Suppressor macrophage treated with lipopolysaccharide for 1 hour (primary cell): ENCODE data around the gene NEXMIF.
"Not testable (repeated sequence)": the region's sequence is repeated elsewhere in the genome, so short reads cannot be mapped to it uniquely, and the experiment has no call there.

ENCODE experiments used
- DNase-seq, 3 donors: peaks; one replicate each; pipeline ENCODE4 v3.0.0-alpha.2; 2020 to 2022

The NEXMIF gene

DNA sequence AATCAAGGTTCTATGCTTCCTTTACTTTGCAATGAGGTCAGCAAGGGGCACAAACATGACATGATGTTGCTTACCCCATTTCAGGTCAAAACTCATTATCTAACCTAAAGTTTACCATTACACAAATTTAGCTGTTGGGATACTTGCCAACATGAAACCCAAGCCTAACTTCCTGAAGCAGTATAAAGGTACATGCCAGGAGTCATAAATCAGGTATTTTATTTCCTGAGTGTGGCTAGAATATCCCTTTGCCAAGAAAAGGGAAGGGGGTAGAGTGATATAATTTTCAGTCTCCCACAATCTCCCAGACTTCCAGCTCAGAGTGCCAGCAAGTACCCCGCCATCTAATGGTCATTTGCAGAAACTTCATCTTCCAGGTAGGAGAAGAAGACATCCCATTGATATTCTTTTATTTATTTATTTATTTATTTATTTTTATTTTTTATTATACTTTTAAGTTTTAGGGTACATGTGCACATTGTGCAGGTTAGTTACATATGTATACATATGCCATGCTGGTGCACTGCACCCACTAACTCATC is 136.6 kb downstream of the NEXMIF start:
- DNase-seq = no peak

DNA sequence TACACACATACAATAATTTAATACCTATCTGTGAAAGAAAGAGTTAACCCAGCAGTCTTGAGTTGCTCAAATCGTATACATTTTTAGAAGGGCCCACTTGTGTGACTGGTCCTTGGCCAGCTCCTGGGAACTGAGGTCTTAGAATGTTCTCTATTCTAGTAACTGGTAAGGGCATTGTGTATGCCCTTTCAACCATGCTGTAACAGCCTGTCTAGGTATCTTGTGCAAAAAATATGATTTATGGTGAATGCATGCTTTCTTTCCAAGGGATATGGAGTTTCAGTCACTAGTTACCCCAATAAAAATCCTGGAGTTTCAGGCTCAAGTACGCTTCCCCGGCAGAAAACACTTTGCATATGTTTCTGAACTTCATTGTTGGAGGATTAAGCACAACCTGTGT is 140.6 kb downstream of the NEXMIF start:
- no peak for DNase-seq

DNA sequence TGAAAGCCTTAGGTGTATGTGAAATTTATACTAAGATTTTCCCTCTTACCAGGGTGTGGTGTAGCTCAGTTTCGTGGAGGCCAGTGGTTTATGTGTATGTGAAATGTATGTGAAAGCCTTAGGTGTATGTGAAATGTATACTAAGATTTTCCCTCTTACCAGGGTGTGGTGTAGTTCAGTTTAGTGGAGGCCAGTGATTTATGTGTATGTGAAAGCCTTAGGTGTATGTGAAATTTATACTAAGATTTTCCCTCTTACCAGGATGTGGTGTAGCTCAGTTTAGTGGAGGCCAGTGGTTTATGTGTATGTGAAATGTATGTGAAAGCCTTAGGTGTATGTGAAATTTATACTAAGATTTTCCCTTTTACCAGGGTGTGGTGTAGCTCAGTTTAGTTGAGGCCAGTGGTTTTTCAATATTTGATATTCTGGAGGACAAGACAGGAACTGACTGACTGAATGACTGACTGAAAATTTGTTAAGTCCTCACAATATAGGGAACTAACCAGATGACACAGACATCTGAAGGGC is 143.7 kb downstream of the NEXMIF start:
- no peak for DNase-seq

DNA sequence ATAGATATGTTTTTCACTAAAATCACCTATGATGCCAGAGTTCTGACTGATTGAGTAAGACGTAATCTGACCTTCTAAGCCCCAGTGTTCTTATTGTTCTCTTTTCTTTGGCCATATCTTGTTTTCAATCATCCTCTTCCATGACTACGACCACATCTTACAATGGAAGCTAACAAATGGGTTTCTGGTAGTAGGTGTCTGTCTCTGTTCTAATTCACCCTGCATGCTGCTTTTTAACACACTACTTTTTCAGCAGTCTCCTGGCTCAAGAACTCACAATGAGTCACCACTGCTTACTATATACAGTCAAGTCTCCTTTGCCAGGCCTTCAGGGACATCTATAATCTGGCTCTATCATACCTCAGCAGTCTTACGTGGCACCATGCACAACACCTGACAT is 146.1 kb downstream of the NEXMIF start:
- no peak for DNase-seq

DNA sequence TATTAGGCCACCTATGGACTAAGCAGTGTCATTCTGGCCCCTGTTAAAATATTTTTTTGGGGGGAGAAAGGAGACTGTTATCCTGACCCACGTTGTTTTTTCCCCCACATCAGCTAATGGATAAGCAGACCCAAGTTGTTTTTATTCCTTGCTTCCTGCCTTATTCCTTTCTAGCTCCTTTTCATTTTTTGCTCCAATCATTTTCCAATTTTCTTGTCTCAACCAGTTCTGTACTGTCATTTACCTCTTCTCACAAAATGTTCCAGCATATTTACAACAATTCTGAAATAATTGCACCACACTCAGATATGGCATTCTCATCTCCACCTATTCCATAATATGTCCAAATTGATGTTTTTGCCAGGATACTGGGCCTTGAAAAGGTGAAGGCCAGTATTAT is 150.3 kb downstream of the NEXMIF start:
- no peak for DNase-seq

DNA sequence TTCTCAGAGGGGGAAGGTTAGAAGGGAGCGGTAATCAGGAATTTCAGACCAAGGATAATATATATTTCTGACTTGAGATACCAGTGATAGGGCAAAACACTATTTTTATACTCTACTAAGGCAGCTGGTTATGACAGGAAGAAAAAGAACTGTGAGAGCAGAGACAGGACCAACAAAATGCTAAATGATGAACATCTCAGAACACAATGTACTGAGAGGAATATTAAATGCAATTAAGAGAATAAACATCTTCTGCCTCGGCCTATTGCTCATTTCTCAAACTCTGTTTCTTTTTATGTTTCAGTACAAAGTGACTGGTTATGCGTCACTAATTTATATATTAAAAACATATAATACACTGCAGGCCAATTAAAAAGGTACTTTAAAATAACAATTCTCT is 188.8 kb downstream of the NEXMIF start:
- DNase-seq = no peak

DNA sequence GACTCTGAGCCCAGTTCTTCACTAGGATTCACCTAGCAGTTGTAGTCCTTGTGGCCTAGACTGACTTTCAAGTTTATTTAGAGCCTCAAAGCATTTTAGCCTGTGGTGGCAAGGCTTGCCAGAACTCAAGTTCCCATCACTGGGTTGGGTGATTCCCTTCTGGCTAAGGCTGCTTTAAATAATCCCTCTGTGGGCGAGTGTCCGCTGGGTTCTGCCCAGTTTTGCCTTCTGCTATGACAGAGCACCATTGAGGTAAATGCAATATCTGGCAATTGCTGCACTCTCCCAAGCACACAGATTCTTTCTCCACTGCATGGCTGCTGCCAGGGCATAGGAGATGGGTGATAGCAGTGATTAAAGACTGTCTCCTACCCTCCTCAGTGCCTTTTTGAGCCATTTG is 220.0 kb downstream of the NEXMIF start:
- DNase-seq = no peak

DNA sequence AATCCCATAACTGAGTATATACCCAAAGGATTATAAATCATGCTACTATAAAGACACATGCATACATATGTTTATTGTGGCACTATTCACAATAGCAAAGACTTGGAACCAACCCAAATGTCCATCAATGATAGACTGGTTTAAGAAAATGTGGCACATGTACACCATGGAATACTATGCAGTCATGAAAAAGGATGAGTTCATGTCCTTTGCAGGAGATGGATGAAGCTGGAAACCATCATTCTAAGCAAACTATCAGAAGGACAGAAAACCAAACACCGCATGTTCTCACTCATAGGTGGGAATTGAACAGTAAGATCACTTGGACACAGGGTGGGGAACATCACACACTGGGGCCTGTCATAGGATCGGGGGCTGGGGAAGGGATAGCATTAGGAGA is 223.9 kb downstream of the NEXMIF start:
- DNase-seq = not testable (repeated sequence)

DNA sequence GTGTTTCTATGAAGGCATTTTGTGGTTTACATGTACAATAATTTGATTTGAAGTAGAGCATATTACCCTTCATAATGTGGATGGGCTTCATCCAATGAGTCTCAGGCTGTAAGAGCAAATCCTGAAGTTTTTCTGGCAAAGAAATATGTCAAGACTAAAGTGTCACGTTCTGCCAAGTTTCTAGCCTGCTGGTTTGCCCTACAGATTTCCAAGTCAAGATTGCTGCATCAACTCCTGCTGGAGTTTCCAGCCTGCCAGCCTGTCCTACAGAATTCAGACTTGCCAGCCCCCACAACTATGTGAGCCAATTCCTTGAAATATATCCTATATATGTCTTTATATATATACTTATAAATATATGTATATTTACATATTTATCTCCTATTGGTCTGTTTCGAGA is 240.8 kb downstream of the NEXMIF start:
- no peak for DNase-seq
